Thoracic aorta (tissue), 2 donors: ENCODE results near the gene TSPAN4. TPM values are rescaled to one million over a fixed set of nuclear protein-coding genes. Genes with fewer than 3 reads are reported as not detected.
A peak's percentile ranks its signal among the peaks of the same experiment; 100 is the strongest.

Source experiments
- ATAC-seq: fragments of 150-250 bp; one replicate; pipeline ENCODE4 v1.8.0; 2017; ENCODE audit warnings: low read depth; ENCODE audit not compliant: insufficient number of reproducible peaks, low FRiP score
- DNase-seq: peaks from one replicate; pipeline ENCODE4 v3.0.0-alpha.2; 2020; ENCODE audit warnings: low spot score
- H3K27ac ChIP-seq, 2 donors: fragments of 200-600 bp; sonication (generic); 1 replicate in 1 of 2; 2 replicates in 1 of 2; pipeline ENCODE4 v1.5.1; 2016; ENCODE audit warnings: mild to moderate bottlenecking in 2 of 2, moderate library complexity in 2 of 2
- H3K27me3 ChIP-seq: fragments of 200-600 bp; sonication (generic); replicated peaks from 2 replicates; pipeline ENCODE4 v1.6.0; 2016; ENCODE audit warnings: mild to moderate bottlenecking; ENCODE audit not compliant: insufficient read depth
- H3K36me3 ChIP-seq: fragments of 200-600 bp; sonication (generic); one replicate; pipeline ENCODE4 v1.5.1; 2016
- H3K4me1 ChIP-seq, 2 donors: fragments of 200-600 bp; sonication (generic); 1 replicate in 1 of 2; 2 replicates in 1 of 2; pipeline versions ENCODE4 v1.5.1 to v1.6.0; 2016; ENCODE audit warnings: low read depth in 2 of 2, mild to moderate bottlenecking in 1 of 2; ENCODE audit not compliant: control insufficient read depth in 1 of 2
- H3K4me3 ChIP-seq: fragments of 200-600 bp; sonication (generic); 2 replicates; pipeline ENCODE4 v1.5.1; 2016; ENCODE audit warnings: mild to moderate bottlenecking
- H3K9me3 ChIP-seq: fragments of 200-600 bp; sonication (generic); 2 replicates; pipeline ENCODE4 v1.5.1; 2016
- total RNA-seq, 2 donors: library from RNA; depleted of rRNA; stranded (reverse); fragments of >200 nt; gene quantifications; one replicate each; pipeline versions ENCODE4 v1.1.0 to v1.2.3, GENCODE V29; 2016
- TF ChIP-seq, protein P1 (sequence below): fragments of 200-600 bp; sonication (generic); IDR thresholded peaks from one replicate; pipeline ENCODE4 v1.5.1; 2019; ENCODE audit warnings: antibody characterized with exemption

Gene TSPAN4
- total RNA-seq, 2 donors from 2014 or later: 55.5 to 107 TPM

- Histone ChIP-seq H3K27ac (peak overlapping the region; percentile 50 to 55), H3K4me3 (peak overlapping the region; percentile 97), H3K36me3 (no peaks in the 10 kb centered on the region), H3K4me1 (peaks cover 11 to 23% of the 10 kb centered on the region in 2 donors), H3K27me3 (no peaks in the 10 kb centered on the region), H3K9me3 (no peaks in the 10 kb centered on the region)
- TF ChIP-seq, protein P1, sequence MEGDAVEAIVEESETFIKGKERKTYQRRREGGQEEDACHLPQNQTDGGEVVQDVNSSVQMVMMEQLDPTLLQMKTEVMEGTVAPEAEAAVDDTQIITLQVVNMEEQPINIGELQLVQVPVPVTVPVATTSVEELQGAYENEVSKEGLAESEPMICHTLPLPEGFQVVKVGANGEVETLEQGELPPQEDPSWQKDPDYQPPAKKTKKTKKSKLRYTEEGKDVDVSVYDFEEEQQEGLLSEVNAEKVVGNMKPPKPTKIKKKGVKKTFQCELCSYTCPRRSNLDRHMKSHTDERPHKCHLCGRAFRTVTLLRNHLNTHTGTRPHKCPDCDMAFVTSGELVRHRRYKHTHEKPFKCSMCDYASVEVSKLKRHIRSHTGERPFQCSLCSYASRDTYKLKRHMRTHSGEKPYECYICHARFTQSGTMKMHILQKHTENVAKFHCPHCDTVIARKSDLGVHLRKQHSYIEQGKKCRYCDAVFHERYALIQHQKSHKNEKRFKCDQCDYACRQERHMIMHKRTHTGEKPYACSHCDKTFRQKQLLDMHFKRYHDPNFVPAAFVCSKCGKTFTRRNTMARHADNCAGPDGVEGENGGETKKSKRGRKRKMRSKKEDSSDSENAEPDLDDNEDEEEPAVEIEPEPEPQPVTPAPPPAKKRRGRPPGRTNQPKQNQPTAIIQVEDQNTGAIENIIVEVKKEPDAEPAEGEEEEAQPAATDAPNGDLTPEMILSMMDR: no peak
- ATAC-seq (no peak), DNase-seq (no peak)
These were observed 67.5 kb downstream of the TSPAN4 start for GRCh38 chr11:910044-910588.

GRCh38 chr11:910589-911030, 68.0 kb downstream of the TSPAN4 start, which contains the start of gene CHID1:
Gene CHID1, minus strand, starts transcription at chr11:910810. Its CDS starts 5,994 bp downstream, at chr11:904816.
- Histone ChIP-seq H3K4me1 (peaks cover 11 to 23% of the 10 kb centered on the region in 2 donors), H3K27me3 (no peaks in the 10 kb centered on the region), H3K36me3 (no peaks in the 10 kb centered on the region), H3K4me3 (peak within 1 kb of the TSS; percentile 97), H3K27ac (peak within 1 kb of the TSS; percentile 74 to 80), H3K9me3 (no peaks in the 10 kb centered on the region)
- TF ChIP-seq, protein P1: no peak
- DNase-seq (peak; percentile 9), ATAC-seq (peak; percentile 88)

GRCh38 chr11:911031-911889, 68.6 kb downstream of the TSPAN4 start:
- TF ChIP-seq, protein P1: no peak
- H3K27ac ChIP-seq: peak overlapping the region; percentile 74 to 80
- no peaks in the 10 kb centered on the region for H3K9me3 ChIP-seq
- peak overlapping the region; percentile 97 for H3K4me3 ChIP-seq
- no peaks in the 10 kb centered on the region for H3K36me3 ChIP-seq
- DNase-seq (peak; percentile 6), ATAC-seq (no peak)
- H3K27me3 ChIP-seq: no peaks in the 10 kb centered on the region
- peaks cover 11 to 23% of the 10 kb centered on the region in 2 donors for H3K4me1 ChIP-seq

DNA sequence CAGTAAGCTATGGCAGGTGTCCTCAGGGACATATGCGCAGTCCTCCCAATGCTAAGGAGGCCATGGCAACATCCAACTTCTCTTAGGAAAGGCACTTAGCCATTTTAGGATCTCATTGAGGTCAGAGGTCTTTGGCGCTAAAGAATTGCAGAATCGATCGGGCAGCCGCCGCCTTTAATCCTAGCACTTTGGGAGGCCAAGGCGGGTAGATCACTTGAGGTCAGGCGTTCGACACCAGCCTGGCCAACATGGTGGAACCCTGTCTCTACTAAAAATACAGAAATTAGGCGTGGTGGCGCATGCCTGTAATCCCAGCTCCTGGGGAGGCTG, 69.2 kb downstream of the TSPAN4 start:
- TF ChIP-seq, protein P1: no peak
- DNase-seq (no peak), ATAC-seq (no peak)
- H3K27ac ChIP-seq: peak overlapping the region; percentile 74 to 80
- no peaks in the 10 kb centered on the region for H3K27me3 ChIP-seq
- peaks cover 11 to 23% of the 10 kb centered on the region in 2 donors for H3K4me1 ChIP-seq
- H3K36me3 ChIP-seq: no peaks in the 10 kb centered on the region
- no peaks in the 10 kb centered on the region for H3K9me3 ChIP-seq
- H3K4me3 ChIP-seq: peak overlapping the region; percentile 97

GRCh38 chr11:912266-912665, 69.6 kb downstream of the TSPAN4 start:
- Histone ChIP-seq H3K27ac (no peak overlapping the region), H3K4me3 (no peak overlapping the region), H3K27me3 (no peaks in the 10 kb centered on the region), H3K4me1 (peaks cover 11 to 23% of the 10 kb centered on the region in 2 donors), H3K36me3 (no peaks in the 10 kb centered on the region), H3K9me3 (no peaks in the 10 kb centered on the region)
- no peak for ATAC-seq
- TF ChIP-seq, protein P1: no peak
- DNase-seq: no peak
